ENCODE results near the gene STRBP.

DNA sequence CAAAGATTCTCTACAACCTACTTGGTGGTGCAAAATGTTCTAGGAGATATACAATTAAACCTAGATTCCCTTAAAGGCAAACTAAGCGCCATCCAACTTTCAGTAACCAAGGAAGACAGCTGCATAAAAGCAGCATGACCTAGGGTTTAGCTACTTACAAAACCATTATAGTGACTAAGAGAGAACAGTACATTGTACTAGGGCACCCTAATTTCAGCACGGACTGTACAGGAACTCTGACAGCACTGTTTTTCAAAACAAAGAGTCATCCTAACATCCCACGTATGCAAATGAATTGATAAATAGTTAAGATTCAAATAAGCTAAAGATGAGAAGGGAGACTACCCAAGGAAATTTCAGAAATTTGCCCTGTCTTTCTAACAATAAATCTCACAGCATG, 30.0 kb downstream of the STRBP start:
- no peak for TF ChIP-seq EZH2 (IDR thresholded peaks at IDR 0.05; ENCODE audit: insufficient read depth, poor library complexity, severe bottlenecking)
- no peak for TF ChIP-seq EZH2phosphoT487 (IDR thresholded peaks at IDR 0.05; ENCODE audit: insufficient read depth, low read depth)
